Activated CD8-positive, alpha-beta memory T cell treated with anti-CD3 and anti-CD28 coated beads, Interleukin-2, amount 50 U/mL, for 1 hour (primary cell): ENCODE measurements around the gene TMX1.

Experiments used
- DNase-seq: peaks from one replicate; pipeline ENCODE4 v3.0.0-alpha.2; 2020; ENCODE audit errors: extremely low read depth

TMX1 gene

DNA sequence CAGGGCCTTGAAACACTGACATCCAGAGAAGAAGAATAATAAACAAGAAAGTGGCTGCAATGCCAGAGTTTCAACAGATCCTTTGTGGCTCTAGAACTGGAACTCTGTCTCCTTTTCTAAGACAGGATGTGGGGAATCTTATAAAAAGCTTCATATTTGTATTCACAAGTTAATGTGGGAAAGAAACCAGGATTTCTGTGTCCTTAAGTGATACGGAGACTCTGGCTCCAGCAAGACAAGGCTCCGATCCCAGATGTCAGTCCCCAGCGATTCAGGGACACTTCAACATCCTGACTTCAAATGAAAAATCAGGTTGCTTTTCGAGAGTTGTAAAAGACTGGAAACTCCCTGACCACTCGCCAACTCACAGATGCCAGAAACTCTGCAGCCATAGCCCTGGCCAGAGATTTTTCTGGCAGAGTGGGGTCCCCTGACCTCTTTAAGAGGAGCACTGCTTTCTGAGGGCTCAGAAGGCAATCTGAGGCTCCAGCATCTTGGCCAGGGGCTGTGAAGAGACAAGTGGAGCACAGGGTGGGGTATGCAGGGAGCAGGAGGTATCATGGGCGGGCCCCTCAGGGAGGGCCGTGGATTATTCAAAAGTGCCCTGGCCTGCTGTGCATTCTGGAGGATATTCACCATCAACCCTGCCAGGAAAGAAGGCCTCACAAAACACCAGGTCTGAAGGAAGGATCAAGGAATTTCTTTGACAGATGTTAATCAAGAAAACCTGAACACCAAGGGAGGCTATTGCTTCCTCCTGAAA, 53.3 kb downstream of the TMX1 start:
- DNase-seq: no peak

DNA sequence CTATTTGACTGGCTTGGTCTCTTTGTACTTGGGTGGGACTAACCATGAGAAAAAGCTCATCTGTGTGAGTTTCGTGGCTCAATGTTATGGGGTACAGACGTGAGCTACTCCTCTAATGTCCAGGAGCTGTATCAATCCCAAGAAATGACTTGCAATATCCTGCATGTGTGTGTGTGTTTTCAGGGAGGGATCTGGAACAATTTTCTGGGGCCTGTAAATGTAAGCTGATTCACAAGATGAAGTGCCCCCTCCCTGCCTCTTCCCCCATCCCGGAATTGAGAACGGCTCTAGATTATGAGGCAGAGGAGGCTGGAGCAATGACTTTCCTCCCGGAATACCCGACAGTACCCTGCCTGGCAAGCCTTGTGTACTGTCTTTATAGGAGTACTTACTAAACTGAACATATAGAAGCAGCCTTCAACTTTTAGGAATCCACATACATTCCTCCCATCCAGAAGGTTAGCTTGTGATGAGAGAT, 53.9 kb downstream of the TMX1 start:
- DNase-seq: no peak

DNA sequence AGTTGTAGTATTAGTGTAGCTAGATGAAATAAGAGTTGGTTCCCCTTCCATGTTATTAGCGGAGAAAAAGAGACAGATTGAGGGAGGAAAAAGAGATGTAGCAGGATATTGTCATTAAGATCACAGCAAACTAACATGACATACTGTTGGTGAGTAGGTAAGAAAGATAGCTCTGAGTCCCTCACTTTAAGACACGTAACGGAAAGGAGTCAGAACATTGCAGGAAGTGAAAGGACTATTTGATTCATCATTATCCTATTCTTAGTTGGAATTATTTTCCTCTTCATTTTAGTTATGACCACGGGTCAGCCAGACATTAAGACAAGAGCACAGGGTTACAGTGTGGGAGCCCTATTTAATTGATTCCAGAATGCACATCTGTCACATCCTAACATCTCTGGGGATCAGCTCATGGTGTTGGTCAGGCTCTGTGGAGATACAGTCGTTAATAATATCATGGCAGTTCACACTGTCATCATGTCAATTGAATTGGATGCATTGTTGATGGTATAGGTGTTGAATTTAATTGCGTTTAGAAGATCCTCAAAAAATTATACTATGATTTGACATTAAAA, 55.0 kb downstream of the TMX1 start:
- DNase-seq: no peak

DNA sequence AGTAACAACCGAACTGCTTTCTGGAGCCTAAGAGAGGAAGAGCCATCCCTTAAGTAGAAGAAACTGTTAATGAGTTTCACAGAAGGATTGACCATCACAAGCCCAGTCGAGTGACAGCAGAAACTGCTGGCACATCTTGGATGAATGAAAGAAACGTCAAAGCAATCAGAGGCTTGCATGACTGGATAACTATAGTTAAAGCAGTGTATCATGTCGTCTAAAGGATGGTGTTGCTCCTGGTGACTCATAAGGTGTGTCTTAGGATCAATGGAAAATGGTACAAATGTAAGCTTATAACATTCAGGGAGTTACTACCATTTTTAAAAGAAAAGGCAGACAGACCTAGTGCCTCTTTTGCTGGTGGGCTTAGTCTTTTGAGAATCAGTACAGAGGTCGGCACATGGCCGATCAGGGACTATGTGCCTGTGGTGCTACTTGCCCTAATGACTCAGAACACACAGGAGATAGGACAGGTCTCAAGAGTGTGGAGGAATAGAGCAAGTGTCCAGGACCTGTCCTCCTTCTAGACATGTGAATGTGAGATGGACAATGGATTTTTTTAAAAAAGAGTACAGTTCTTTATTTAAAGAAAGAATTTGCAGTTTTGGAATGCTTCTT, 55.7 kb downstream of the TMX1 start:
- no peak for DNase-seq

DNA sequence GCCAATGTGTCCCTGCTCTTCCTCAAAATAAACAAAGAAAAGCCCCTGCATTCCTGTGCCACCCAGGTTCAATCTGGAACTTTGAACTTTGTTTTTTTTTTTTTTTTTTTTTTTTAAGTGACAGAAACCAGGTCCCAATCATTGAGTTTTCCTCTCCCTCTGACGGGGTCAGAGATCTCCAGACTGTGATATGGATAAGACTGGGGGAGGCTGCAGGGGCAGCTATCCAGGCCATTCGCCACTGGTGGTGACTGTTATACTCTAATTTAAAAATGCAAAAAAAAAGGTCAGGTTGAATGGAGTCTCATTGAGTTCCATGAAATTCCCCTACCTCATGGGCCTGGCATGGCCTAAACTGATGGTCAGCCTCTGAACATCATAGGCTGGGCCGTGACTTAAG, 57.0 kb downstream of the TMX1 start:
- DNase-seq: no peak

DNA sequence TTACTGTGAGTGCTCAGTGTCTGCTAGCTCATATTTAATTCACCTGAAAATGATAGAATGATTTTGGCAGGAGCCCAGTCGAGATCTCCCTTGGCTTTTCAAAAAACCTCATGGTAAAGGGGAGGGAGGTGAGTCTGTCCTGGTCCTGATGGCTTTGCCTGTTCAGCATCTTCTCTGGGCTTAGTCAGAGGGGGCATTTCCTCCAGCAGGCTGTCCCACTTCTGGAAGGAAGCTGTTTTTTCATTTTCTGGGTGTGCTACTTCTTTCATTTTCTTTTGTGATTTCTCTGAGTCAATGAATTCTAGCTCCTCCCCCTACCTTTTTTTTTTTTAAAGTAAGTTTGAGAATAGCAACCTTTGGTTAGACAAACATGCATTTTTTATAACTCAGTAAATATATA, 58.8 kb downstream of the TMX1 start:
- DNase-seq: no peak

DNA sequence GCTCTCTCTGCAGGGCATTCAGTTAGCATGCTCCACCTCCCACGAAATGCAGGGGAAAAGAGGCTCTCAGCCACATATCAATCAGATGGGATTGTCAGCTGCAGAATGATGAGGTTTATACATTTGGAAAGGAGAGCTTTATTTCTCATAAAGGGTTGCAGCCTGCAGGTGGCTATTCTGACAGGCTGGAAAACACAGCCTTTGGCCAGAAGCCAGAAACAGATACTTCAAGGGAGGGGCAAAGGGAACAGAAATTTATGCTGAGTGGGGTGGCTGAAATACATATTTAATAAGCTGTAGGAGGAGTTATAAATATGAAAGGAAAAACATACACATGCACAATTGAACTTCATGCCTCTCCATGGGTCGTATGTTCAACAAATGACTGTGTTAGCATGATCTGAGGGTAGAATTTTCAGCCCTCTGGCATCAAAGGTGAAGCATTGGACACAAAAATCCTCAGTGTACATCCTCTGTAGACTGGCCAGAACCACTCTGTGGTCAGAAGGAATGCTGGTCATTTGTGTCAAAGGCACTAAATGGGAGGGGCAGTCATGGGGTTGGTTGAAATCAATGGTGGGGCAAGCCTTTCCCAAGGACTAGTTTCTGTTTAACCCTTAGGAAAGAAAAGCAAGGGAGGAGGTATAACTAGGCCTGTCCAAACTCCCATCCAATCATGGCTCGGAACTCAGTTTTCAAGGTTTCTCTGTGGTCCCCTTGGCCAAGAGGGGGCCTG, 62.4 kb downstream of the TMX1 start:
- no peak for DNase-seq

DNA sequence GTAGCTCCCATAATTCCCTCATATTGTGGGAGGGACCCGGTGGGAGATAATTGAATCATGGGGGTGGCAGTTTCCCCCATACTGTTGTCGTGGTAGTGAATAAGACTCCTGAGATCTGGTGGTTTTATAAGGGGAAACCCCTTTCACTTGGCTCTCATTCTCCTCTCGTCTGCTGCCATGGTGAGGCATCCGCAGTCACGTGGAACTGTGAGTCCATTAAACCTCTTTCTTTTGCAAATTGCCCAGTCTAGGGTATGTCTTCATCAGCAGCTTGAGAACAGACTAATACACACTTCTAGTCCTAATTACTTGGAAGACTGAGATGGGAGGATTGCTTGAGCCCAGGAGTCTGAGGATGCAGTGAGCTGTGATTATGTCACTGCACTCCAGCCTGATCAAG, 64.4 kb downstream of the TMX1 start:
- DNase-seq: no peak

DNA sequence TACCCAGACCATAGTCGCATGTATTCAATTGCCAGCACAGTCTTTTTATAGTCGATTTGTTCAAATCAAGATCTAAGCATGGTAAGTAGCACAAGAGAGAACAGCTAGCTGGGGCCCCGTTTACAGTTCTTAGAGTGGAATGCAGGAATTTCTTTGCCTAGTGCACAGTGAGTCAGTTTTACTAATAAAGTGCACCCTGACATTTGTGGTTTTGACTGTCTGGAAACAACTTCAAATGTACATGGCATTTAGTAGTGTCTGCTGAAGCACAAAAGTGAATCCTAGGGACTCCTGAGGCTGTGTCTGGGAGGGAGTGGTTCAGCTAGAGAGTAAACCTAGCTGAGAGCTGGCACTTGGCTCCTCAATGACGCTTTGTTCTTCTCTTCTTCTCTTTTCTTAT, 64.9 kb downstream of the TMX1 start:
- no peak for DNase-seq

DNA sequence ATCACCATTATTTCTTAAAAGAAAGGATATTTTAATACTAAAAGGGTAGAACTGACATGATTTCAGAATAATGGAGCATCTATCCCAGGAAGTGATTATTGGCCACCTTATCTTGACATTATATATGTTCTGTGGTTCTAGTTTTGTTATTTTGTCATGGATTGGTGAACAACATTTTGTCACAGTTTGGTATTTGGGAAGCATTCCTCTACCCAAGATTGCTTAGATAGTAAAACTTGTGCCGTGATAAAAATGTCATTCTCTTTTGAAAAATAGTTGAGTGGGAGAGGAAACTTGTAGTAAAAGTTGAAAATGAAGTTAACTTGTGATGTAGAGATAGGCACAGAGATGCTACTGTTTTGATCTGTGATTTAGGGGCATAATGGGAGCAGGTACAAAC, 65.7 kb downstream of the TMX1 start:
- no peak for DNase-seq
